ENCODE measurements around the gene TSPAN9. TPM values are rescaled to one million over a fixed set of nuclear protein-coding genes. Genes with fewer than 3 reads are reported as not detected.

TSPAN9 gene
- total and polyA plus RNA-seq, 9 of the 15 experiments (the other 6 are each of a cell fraction or from before 2014, with no cell fraction given): 0.23 to 2.1 (median 0.60) TPM; not detected in 2

- H3K27me3 ChIP-seq (ENCODE audit: control insufficient read depth in 2 of 2, insufficient read depth in 2 of 2, low read length in 2 of 2): no peaks in the 10 kb centered on the region
- 78% methylated on average over 7 of the region's 8 CpGs for WGBS (ENCODE audit: insufficient coverage, low coverage, missing lambda C conversion rate)
- BruUV-seq (replicated peaks): no TSS peak
- ChIA-PET POLR2A (no interaction called here), CTCF (ENCODE audit: low intra/inter-chr PET ratio) (no interaction called here)
- H3K79me2 ChIP-seq (ENCODE audit: control insufficient read depth, insufficient read depth, low read length): no peaks in the 10 kb centered on the region
- peaks cover 0 to 8% of the 10 kb centered on the region in 2 experiments; a peak in 2 of 5 replicates for H3K4me1 ChIP-seq (replicated peaks in 1 of 2; ENCODE audit: control insufficient read depth in 2 of 2, insufficient read depth in 2 of 2, low read length in 2 of 2)
- H3K4me3 ChIP-seq: no peak overlapping the region
- H3K9me3 ChIP-seq (replicated peaks; ENCODE audit: control insufficient read depth, insufficient read depth, low read depth, low read length): no peaks in the 10 kb centered on the region
- no peak for FAIRE-seq
- H3K27ac ChIP-seq (ENCODE audit: extremely low read depth, low read depth, low read length): no peak overlapping the region
- no peak overlapping the region for H3K9ac ChIP-seq (ENCODE audit: insufficient read depth in 1 of 2, low read depth in 2 of 2, low read length in 2 of 2)
- ATAC-seq: no peak
- H4K20me1 ChIP-seq (replicated peaks; ENCODE audit: control insufficient read depth, insufficient read depth, low read length): peaks cover 7% of the 10 kb centered on the region; the same call in 1 of the 2 replicates
- peaks cover 35% of the 10 kb centered on the region; the same call in 1 of the 3 replicates for H3K36me3 ChIP-seq (ENCODE audit: control insufficient read depth, insufficient read depth, low read length)
- H3K9me1 ChIP-seq (ENCODE audit: control insufficient read depth, insufficient read depth, low read length): no peaks in the 10 kb centered on the region
- TF ChIP-seq POLR2G (IDR thresholded peaks at IDR 0.05; ENCODE audit: low read depth, low read length) (0 out of 2 replicates have a peak, but pooled peaks have one; percentile 25), ESRRB (CRISPR knock-in tag; IDR thresholded peaks at IDR 0.05; ENCODE audit: borderline replicate concordance) (no peak), ZNF518B (CRISPR knock-in tag; IDR thresholded peaks at IDR 0.05) (no peak), ZBTB49 (CRISPR knock-in tag; IDR thresholded peaks at IDR 0.05; ENCODE audit: borderline replicate concordance) (no peak)
- H2AFZ ChIP-seq (ENCODE audit: low read depth, low read length): no peak overlapping the region
- in situ Hi-C loops (cut with MboI) (no loop called here), intact Hi-C loops (cut with micrococcal nuclease) (no loop called here)
- no peak overlapping the region for H3K4me2 ChIP-seq (ENCODE audit: insufficient read depth, low read length)
- no peak for DNase-seq (ENCODE audit: extremely low read depth in 1 of 4, low spot score in 3 of 4)
Measured at GRCh38 chr12:3042394-3042793, 34.8 kb upstream of the TSPAN9 start.

All from K562 (cell line).